Measurements from ENCODE around the gene FAM193A. TPM values are rescaled to one million over a fixed set of nuclear protein-coding genes. Genes with fewer than 3 reads are reported as not detected.
A peak's percentile ranks its signal among the peaks of the same experiment; 100 is the strongest.

Gene FAM193A
- total RNA-seq, 4 donors from 2014 or later: 9.8 to 18.7 (median 16.4) TPM

GRCh38 chr4:2714061-2714770, 177.8 kb downstream of the FAM193A start:
- Histone ChIP-seq H3K4me3 (peak overlapping the region in 1 of 4 donors; percentile 5), H3K27me3 (no peaks in the 10 kb centered on the region), H3K36me3 (peaks cover 0 to 70% (median 17%) of the 10 kb centered on the region in 3 donors), H3K27ac (peak overlapping the region; percentile 30 to 68 (median 50)), H3K9me3 (no peaks in the 10 kb centered on the region), H3K4me1 (peaks cover 0 to 22% (median 10%) of the 10 kb centered on the region in 3 donors)
- no peak for DNase-seq
- TF ChIP-seq CTCF (IDR thresholded peaks at IDR 0.05): no peak
- no peak for TF ChIP-seq POLR2A (IDR thresholded peaks at IDR 0.05)
- intact Hi-C loops (cut with DNase I): no loop called here
- WGBS, 2 donors: 27 to 32% methylated on average over 10 of the region's 10 CpGs

DNA sequence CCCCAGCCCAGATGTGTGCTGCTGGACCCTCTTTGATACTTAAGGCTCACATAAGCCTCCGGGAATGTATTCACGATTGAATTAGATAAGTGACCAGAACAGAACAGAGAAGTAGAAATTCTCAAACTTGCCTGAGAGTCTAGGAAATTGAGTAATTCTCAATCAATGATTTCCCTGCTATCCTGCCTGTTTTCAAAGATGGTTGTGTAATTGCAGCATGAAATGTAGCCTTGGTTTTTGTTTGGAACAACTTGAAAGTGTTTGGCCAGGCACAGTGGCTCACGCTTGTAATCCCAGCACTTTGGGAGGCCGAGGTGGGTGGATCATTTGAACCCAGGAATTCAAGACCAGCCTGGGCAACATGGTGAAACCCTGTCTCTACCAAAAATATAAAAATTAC, 178.5 kb downstream of the FAM193A start:
- TF ChIP-seq POLR2A (IDR thresholded peaks at IDR 0.05): no peak
- no peak for TF ChIP-seq CTCF (IDR thresholded peaks at IDR 0.05)
- Histone ChIP-seq H3K27me3 (no peaks in the 10 kb centered on the region), H3K27ac (peak overlapping the region in 3 of 4 donors; percentile 43 to 68 (median 57)), H3K4me3 (no peak overlapping the region), H3K36me3 (peaks cover 0 to 77% (median 17%) of the 10 kb centered on the region in 3 donors), H3K9me3 (no peaks in the 10 kb centered on the region), H3K4me1 (peaks cover 0 to 22% (median 10%) of the 10 kb centered on the region in 3 donors)
- intact Hi-C loops (cut with DNase I): no loop called here
- DNase-seq: no peak
- 65 to 73% methylated on average over 4 of the region's 4 CpGs for WGBS, 2 donors

DNA sequence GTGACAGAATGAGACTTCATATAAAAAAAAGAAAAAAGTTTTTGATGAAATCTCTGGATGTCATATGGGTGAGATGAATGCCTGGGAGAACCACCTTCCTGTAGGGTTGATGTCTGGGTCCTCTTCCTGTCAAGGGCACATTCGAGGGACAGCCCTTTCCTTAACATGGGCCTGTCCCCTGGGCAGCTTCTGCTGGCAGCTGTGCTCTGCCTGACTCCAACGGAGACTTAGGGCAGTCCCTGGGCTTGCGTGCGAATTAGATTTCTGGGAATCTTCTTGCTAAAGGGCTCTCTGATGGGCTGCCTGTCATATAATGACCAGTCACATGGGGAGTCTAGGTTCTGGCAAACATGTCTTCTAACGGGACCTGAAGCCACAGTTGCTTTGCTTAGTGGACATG, 179.0 kb downstream of the FAM193A start:
- DNase-seq: no peak
- peaks cover 0 to 80% (median 17%) of the 10 kb centered on the region in 3 donors for H3K36me3 ChIP-seq
- intact Hi-C loops (cut with DNase I): no loop called here

GRCh38 chr4:2716236-2716635, 179.8 kb downstream of the FAM193A start:
- no peak for DNase-seq
- Histone ChIP-seq H3K9me3 (no peaks in the 10 kb centered on the region), H3K4me1 (peaks cover 0 to 22% (median 10%) of the 10 kb centered on the region in 3 donors), H3K27me3 (no peaks in the 10 kb centered on the region), H3K27ac (no peak overlapping the region), H3K4me3 (no peak overlapping the region), H3K36me3 (peaks cover 0 to 79% (median 18%) of the 10 kb centered on the region in 3 donors)
- 92 to 94% methylated on average over 4 to 5 of the region's 8 CpGs for WGBS, 2 donors
- intact Hi-C loops (cut with DNase I): no loop called here
- TF ChIP-seq POLR2A (IDR thresholded peaks at IDR 0.05) (no peak), CTCF (IDR thresholded peaks at IDR 0.05) (no peak)

More for the DNA sequence above, 179.0 kb downstream of the FAM193A start:
- 67 to 79% methylated on average over 5 of the region's 5 CpGs for WGBS, 2 donors
- Histone ChIP-seq H3K27ac (no peak overlapping the region), H3K4me1 (peaks cover 0 to 22% (median 10%) of the 10 kb centered on the region in 3 donors), H3K9me3 (no peaks in the 10 kb centered on the region), H3K4me3 (no peak overlapping the region), H3K27me3 (no peaks in the 10 kb centered on the region)
- TF ChIP-seq CTCF (IDR thresholded peaks at IDR 0.05): no peak
- TF ChIP-seq POLR2A (IDR thresholded peaks at IDR 0.05): no peak

GRCh38 chr4:2721586-2721985, 185.1 kb downstream of the FAM193A start:
- Histone ChIP-seq H3K27me3 (no peaks in the 10 kb centered on the region), H3K36me3 (peaks cover 0 to 83% (median 20%) of the 10 kb centered on the region in 3 donors), H3K4me3 (no peak overlapping the region), H3K27ac (no peak overlapping the region), H3K9me3 (no peaks in the 10 kb centered on the region), H3K4me1 (no peaks in the 10 kb centered on the region)
- DNase-seq: no peak
- TF ChIP-seq POLR2A (IDR thresholded peaks at IDR 0.05): no peak
- TF ChIP-seq CTCF (IDR thresholded peaks at IDR 0.05): no peak
- intact Hi-C loops (cut with DNase I): no loop called here
- 70 to 72% methylated on average over 6 to 7 of the region's 11 CpGs for WGBS, 2 donors
